ENCODE data around the gene DST. TPM values are rescaled to one million over a fixed set of nuclear protein-coding genes. Genes with fewer than 3 reads are reported as not detected.
"Not testable (repeated sequence)": the region's sequence is repeated elsewhere in the genome, so short reads cannot be mapped to it uniquely, and the experiment has no call there.

DST gene
- total RNA-seq, 1 experiment from 2014 or later = 144 TPM

- Histone ChIP-seq H3K79me2 (ENCODE audit: insufficient read depth, low read length) (no peaks in the 10 kb centered on the region), H3K27me3 (ENCODE audit: insufficient read depth, low read length) (no peaks in the 10 kb centered on the region), H3K4me3 (replicated peaks in 1 of 2; ENCODE audit: low read depth in 1 of 2, low read length in 2 of 2) (no peak overlapping the region), H3K4me2 (ENCODE audit: low read length) (no peak overlapping the region), H3K9me2 (ENCODE audit: insufficient read depth) (no peaks in the 10 kb centered on the region), H3K27ac (ENCODE audit: low read depth, low read length) (no peak overlapping the region), H3K36me3 (ENCODE audit: control insufficient read depth in 1 of 2, insufficient read depth in 2 of 2, low read length in 2 of 2) (peaks cover 7 to 8% of the 10 kb centered on the region in 2 experiments; a peak in 1 of 4 replicates), H3K4me1 (ENCODE audit: control insufficient read depth in 1 of 2, insufficient read depth in 2 of 2, low read length in 2 of 2) (no peaks in the 10 kb centered on the region), H4K20me1 (ENCODE audit: insufficient read depth) (no peaks in the 10 kb centered on the region), H3K9ac (ENCODE audit: low read length) (no peak overlapping the region), H3K9me3 (ENCODE audit: control insufficient read depth in 1 of 2, insufficient read depth in 1 of 2, low read depth in 1 of 2, low read length in 2 of 2) (no peaks in the 10 kb centered on the region), H2AFZ (ENCODE audit: low read depth, low read length, poor library complexity, severe bottlenecking) (no peak overlapping the region)
- no TSS peak for BruUV-seq (replicated peaks)
- no peak for DNase-seq (ENCODE audit: low read depth, low spot score)
- intact Hi-C loops (cut with micrococcal nuclease) = no loop called here
- no peak for TF ChIP-seq EZH2 (IDR thresholded peaks at IDR 0.05)
- TF ChIP-seq CEBPB (IDR thresholded peaks at IDR 0.05; ENCODE audit: low read depth) = no peak
- no peak for TF ChIP-seq ELF1 (IDR thresholded peaks at IDR 0.05; ENCODE audit: borderline replicate concordance, low read depth)
- POLR2A ChIA-PET = no interaction called here
- RAD21 ChIA-PET (ENCODE audit: low non-redundant PET in 1 of 2, low total read pairs in 2 of 2, uncharacterized antibody in 2 of 2, unreplicated experiment in 2 of 2) = no interaction called here
- ATAC-seq = no peak
- CTCF ChIA-PET = no interaction called here
Measured at GRCh38 chr6:56567501-56567900, 75.2 kb downstream of the DST start.

- H4K20me1 ChIP-seq (ENCODE audit: insufficient read depth); CTCF ChIA-PET; H2AFZ ChIP-seq (ENCODE audit: low read depth, low read length, poor library complexity, severe bottlenecking); H3K27ac ChIP-seq (ENCODE audit: low read depth, low read length); H3K4me1 ChIP-seq (ENCODE audit: control insufficient read depth in 1 of 2, insufficient read depth in 2 of 2, low read length in 2 of 2); intact Hi-C loops (cut with micrococcal nuclease); H3K79me2 ChIP-seq (ENCODE audit: insufficient read depth, low read length); H3K9me3 ChIP-seq (ENCODE audit: control insufficient read depth in 1 of 2, insufficient read depth in 1 of 2, low read depth in 1 of 2, low read length in 2 of 2); H3K4me2 ChIP-seq (ENCODE audit: low read length); H3K27me3 ChIP-seq (ENCODE audit: insufficient read depth, low read length); DNase-seq (ENCODE audit: low read depth, low spot score); RAD21 ChIA-PET (ENCODE audit: low non-redundant PET in 1 of 2, low total read pairs in 2 of 2, uncharacterized antibody in 2 of 2, unreplicated experiment in 2 of 2); POLR2A ChIA-PET; H3K4me3 ChIP-seq (replicated peaks in 1 of 2; ENCODE audit: low read depth in 1 of 2, low read length in 2 of 2); H3K9ac ChIP-seq (ENCODE audit: low read length); H3K9me2 ChIP-seq (ENCODE audit: insufficient read depth); ATAC-seq; BruUV-seq (replicated peaks): not testable (repeated sequence)
- H3K36me3 ChIP-seq (ENCODE audit: control insufficient read depth in 1 of 2, insufficient read depth in 2 of 2, low read length in 2 of 2) = peaks cover 12 to 15% of the 10 kb centered on the region in 2 experiments; a peak in 3 of 4 replicates
Measured at GRCh38 chr6:56562730-56563129, 80.0 kb downstream of the DST start.
